ENCODE results near the gene PLCB4. TPM values are rescaled to one million over a fixed set of nuclear protein-coding genes. Genes with fewer than 3 reads are reported as not detected.
A peak's percentile ranks its signal among the peaks of the same experiment; 100 is the strongest.
"Not testable (repeated sequence)": the region's sequence is repeated elsewhere in the genome, so short reads cannot be mapped to it uniquely, and the experiment has no call there.

Gene PLCB4
- total RNA-seq, 1 donor: 4.1 TPM

DNA sequence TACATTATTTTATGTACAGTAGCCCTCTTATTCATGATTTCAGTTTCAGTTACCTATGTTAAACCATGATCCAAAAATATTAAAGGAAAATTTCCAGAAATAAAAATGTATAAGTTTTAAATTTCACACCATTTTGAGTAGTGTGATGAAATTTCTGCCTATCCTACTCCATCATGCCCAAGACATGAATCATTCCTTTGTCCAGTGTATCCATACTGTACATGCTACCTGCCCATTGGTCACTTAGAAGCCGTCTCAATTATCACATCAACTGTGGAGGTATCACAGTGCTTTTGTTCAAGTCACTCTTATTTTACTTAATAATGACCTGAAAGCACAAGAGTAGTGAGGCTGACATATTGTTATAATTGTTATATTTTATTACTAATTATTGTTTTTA is 32.3 kb upstream of the PLCB4 start:
- TF ChIP-seq, protein P1, sequence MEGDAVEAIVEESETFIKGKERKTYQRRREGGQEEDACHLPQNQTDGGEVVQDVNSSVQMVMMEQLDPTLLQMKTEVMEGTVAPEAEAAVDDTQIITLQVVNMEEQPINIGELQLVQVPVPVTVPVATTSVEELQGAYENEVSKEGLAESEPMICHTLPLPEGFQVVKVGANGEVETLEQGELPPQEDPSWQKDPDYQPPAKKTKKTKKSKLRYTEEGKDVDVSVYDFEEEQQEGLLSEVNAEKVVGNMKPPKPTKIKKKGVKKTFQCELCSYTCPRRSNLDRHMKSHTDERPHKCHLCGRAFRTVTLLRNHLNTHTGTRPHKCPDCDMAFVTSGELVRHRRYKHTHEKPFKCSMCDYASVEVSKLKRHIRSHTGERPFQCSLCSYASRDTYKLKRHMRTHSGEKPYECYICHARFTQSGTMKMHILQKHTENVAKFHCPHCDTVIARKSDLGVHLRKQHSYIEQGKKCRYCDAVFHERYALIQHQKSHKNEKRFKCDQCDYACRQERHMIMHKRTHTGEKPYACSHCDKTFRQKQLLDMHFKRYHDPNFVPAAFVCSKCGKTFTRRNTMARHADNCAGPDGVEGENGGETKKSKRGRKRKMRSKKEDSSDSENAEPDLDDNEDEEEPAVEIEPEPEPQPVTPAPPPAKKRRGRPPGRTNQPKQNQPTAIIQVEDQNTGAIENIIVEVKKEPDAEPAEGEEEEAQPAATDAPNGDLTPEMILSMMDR (IDR thresholded peaks at IDR 0.05; ENCODE audit: insufficient read depth, low read length): no peak
- no peak for DNase-seq (ENCODE audit: low read depth)
- H3K4me3 ChIP-seq (ENCODE audit: low read depth, low read length): no peak overlapping the region

DNA sequence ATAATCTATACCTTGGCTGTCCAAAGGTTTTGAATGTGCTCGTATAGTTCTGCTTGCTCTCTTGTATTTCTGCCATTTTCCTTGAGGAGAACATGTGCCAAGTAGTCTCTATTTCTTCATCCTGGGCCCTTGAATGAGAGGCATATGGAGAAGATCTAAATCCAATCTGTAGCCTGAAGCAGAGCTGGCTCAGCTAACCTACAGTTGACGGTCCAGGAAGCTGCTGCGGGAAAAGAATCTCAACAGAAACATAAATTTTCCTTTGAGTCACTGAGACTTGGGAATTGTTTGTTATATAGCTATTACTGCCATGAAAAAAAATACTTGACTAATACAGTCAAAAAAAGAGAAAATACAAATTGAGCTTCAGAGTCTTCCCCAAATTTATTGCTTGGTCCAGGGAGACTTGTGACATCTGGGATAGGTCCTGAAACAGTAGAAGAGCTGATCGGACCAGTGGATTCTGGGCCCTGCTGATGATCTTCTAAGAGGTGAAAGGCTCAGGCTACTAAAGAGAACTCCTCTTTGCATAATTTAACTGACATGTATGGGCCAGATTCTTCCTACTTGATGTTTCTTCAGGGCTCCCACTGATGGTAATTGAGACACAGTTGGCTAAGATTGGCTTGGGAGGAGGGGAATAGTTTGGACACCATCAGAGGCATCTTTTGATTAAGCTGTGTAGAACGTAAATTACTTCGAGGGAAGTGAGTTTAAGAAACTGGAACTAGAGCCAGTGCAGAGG is 29.9 kb upstream of the PLCB4 start:
- TF ChIP-seq, protein P1 (IDR thresholded peaks at IDR 0.05; ENCODE audit: insufficient read depth, low read length): no peak
- DNase-seq (ENCODE audit: low read depth): peak; percentile 49
- no peak overlapping the region for H3K4me3 ChIP-seq (ENCODE audit: low read depth, low read length)

DNA sequence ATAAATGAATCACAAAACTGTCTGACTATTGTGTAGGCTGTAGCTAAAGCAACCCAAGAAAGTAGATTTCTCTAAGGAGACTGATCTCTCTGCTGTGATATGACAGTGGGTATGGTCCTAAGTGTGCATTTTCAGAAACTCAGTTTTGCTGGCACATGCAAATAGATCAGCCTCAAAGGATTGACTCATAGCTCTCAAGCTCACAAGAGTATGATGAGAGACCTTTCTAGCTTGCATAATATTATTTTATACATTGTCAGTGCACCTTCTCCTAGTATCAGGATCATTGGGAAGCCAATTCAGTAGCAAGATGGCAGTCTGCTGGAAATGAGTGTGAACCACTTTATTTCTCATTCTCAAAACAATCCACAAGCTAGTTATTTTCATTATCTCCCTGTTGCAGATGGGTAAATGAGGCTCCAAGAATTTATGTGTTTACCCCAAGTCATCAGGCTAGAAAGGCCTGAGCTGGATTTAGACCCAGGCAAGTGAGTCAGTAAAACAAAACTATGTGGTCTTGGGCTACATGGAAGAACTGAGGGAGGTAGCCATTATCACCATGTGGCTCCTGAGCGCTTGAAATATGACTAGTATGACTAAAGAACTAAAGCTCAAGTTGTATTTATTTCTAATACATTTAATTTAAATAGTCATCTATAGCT is 27.9 kb upstream of the PLCB4 start:
- TF ChIP-seq, protein P1 (IDR thresholded peaks at IDR 0.05; ENCODE audit: insufficient read depth, low read length): no peak
- H3K4me3 ChIP-seq (ENCODE audit: low read depth, low read length): no peak overlapping the region
- peak; percentile 29 for DNase-seq (ENCODE audit: low read depth)

- H3K4me3 ChIP-seq (ENCODE audit: low read depth, low read length): no peak overlapping the region
- no peak for DNase-seq (ENCODE audit: low read depth)
- TF ChIP-seq, protein P1 (IDR thresholded peaks at IDR 0.05; ENCODE audit: insufficient read depth, low read length): no peak
Observed at GRCh38 chr20:9043364-9043763, 25.5 kb upstream of the PLCB4 start.

DNA sequence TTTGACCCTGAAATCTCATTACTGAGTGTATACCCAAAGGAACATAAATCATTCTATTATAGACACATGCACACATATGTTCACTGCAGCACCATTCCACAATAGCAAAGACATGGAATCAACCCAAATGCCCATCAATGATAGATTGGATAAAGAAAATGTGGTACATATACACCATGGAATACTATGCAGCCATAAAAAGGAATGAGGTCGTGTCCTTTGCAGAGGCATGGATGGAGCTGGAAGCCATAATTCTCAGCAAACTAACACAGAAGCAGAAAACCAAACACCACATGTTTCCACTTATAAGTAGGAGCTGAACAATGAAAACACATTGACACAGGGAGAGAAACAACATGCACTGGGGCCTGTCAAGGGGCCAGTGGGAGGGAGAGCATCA is 21.0 kb upstream of the PLCB4 start:
- DNase-seq (ENCODE audit: low read depth); H3K4me3 ChIP-seq (ENCODE audit: low read depth, low read length): not testable (repeated sequence)

DNA sequence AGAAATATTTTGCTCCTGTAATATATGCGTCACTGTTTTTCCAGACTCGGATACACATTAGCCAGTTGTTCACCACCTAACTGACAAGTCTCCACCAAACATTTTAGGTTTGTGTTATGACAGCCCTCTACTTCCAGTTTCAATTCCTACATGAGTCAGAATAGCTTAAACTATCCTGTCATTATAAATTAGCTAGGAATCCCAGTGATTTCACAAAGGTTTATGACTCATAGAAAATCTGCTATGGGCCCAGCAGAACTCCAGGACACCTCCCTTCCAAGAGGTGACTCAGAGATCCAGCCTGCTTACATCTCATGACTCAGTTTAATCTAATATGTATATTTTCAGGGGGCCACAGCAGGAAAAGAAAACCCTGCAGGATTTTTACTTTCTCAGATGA is 17.4 kb upstream of the PLCB4 start:
- no peak overlapping the region for H3K4me3 ChIP-seq (ENCODE audit: low read depth, low read length)
- TF ChIP-seq, protein P1 (IDR thresholded peaks at IDR 0.05; ENCODE audit: insufficient read depth, low read length): no peak
- DNase-seq (ENCODE audit: low read depth): peak; percentile 97

DNA sequence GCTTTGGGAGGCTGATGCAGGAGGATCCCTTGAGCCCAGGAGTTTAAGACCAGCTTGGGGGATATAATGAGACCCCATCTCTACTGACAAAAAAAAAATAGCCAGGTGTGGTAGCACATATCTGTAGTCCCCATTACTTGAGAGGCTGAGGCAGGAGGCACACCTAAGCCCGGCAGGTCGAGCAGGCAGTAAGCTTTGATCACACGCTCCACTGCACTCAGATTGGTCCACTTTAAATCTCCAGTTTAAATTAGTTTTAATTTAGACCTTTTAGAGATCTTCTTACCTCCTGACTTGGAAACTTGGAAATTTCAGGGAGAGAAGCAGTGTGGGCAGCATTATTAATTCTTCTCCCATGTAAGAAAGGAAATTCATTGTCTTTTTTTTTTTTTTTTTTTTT is 16.8 kb upstream of the PLCB4 start:
- H3K4me3 ChIP-seq (ENCODE audit: low read depth, low read length): no peak overlapping the region
- TF ChIP-seq, protein P1 (IDR thresholded peaks at IDR 0.05; ENCODE audit: insufficient read depth, low read length): no peak
- DNase-seq (ENCODE audit: low read depth): no peak

All from fibroblast of the aortic adventitia (primary cell).